Fibroblast of villous mesenchyme (primary cell): Measurements from ENCODE around the gene RPUSD2. TPM values are rescaled to one million over a fixed set of nuclear protein-coding genes. Genes with fewer than 3 reads are reported as not detected.

ENCODE experiments used
- DNase-seq: peaks from one replicate; pipeline ENCODE4 v3.0.0-alpha.2; 2010; ENCODE audit warnings: low read depth
- H3K4me3 ChIP-seq: 2 replicates; pipeline ENCODE4 v1.5.1; 2011; ENCODE audit warnings: low read depth, mild to moderate bottlenecking, low read length
- total RNA-seq: library from RNA; depleted of rRNA; stranded (reverse); fragments of >200 nt; gene quantifications from 2 replicates; pipeline ENCODE4 v1.2.3, GENCODE V29; 2012
- TF ChIP-seq, protein P1 (sequence below): IDR thresholded peaks from 2 replicates; pipeline ENCODE4 v1.5.1; 2012; ENCODE audit warnings: low read depth, mild to moderate bottlenecking, low read length; ENCODE audit not compliant: insufficient read depth

RPUSD2 gene
- total RNA-seq, 1 donor: 11.2 TPM

DNA sequence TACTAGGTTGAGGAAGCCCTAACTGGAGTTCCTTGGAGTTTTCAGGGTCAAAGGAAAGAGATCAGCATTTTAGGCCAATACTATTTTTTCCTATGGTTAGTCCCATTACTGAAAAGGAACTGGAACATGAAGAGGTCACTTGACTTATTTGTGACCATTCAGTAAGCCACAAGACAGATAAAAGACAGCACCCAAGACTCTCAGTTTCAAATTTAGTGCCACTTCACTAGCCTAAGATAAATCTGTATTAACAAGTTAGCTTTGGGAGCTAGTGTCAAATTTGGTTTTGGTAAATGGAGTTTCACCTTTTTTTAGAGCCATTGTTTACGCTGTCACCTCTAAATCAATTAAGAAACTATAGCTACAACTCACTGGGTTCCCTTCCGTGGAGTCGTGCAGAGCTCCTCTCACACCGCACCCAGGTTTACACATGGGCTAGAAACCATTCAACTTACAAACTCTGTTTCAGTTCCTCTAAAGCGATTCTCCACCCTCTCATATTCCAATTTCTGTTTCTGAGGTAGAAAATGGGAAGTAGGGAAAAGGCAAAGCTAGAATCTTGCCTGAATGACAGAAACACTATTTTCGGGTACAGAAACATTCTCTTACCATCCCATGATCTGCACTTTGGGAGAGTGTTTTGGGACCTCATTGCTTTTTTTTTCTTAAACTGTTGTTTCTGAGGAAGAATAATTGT lies 18.6 kb upstream of the RPUSD2 start:
- TF ChIP-seq, protein P1, sequence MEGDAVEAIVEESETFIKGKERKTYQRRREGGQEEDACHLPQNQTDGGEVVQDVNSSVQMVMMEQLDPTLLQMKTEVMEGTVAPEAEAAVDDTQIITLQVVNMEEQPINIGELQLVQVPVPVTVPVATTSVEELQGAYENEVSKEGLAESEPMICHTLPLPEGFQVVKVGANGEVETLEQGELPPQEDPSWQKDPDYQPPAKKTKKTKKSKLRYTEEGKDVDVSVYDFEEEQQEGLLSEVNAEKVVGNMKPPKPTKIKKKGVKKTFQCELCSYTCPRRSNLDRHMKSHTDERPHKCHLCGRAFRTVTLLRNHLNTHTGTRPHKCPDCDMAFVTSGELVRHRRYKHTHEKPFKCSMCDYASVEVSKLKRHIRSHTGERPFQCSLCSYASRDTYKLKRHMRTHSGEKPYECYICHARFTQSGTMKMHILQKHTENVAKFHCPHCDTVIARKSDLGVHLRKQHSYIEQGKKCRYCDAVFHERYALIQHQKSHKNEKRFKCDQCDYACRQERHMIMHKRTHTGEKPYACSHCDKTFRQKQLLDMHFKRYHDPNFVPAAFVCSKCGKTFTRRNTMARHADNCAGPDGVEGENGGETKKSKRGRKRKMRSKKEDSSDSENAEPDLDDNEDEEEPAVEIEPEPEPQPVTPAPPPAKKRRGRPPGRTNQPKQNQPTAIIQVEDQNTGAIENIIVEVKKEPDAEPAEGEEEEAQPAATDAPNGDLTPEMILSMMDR: no peak
- no peak for DNase-seq
- H3K4me3 ChIP-seq: no peak overlapping the region

DNA sequence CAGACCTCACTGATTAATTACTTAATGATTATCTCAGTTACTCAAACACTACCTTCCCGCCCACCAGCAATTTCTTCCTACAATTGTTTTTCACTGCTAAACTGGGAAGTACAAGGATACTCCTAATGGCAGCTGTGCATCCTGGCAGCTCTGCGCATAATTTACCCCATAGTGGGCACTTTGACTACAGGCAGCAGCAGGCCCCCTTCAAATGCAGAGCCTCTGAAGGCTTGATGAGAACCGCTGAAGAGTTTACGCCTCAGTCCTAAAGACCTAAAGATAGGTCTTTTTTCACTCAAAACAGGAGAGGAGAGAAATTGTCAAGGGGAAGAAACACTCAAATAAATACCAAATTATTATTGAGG lies 15.0 kb upstream of the RPUSD2 start:
- no peak overlapping the region for H3K4me3 ChIP-seq
- TF ChIP-seq, protein P1: no peak
- no peak for DNase-seq

DNA sequence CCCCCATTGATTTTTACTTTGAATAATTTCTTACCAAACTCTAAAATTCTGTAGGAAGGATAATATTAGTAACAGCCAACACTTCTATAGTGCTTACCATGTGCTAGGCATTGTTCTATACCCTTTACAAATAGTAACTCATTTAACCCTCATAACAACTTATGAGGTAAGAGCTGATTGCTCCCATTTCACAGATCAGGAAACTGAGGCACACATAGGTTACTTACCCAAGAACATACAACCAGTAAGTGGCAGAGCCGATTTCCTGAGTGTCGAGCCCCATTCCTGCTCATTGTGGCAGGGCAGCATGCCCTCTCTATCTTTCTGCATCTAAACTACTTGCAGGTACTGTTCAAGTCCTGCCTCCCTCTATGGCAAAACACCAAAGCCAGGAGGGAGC lies 13.2 kb upstream of the RPUSD2 start:
- no peak overlapping the region for H3K4me3 ChIP-seq
- TF ChIP-seq, protein P1: no peak
- no peak for DNase-seq

DNA sequence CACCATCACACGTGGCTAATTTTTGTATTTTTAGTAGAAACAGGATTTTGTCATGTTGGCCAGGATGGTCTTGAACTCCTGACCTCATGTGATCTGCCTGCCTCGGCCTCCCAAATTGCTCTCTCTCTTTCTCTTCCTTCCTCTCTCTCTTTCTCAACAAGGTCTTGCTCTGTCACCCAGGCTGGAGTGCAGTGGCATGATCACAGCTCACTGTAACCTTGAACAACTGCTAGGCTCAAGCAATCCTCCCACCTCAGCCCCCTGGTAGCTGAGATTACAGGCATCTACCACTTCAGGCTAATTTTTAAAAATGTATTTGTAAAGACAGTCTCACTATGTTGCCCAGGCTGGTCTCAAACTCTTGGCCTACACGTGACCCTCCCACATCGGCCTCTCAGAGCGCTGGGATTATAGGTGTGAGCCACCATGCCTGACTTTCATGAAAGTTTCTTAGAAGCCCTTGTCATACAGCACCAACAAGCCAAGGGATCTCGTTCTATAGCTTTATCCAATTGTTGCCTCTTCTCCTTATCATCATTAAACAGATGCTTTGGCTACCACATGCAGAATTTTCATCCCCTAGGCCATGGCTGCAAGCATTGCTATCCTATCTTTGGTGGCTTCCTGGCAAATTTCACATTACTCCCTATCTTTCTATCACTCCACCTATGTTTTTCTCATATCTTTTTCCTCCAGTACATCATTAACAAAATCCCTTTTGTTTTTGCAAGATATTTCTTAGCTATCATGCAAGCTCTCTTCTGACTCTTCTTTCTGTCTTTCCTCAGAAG lies 10.0 kb upstream of the RPUSD2 start:
- TF ChIP-seq, protein P1: no peak
- no peak for DNase-seq
- no peak overlapping the region for H3K4me3 ChIP-seq

DNA sequence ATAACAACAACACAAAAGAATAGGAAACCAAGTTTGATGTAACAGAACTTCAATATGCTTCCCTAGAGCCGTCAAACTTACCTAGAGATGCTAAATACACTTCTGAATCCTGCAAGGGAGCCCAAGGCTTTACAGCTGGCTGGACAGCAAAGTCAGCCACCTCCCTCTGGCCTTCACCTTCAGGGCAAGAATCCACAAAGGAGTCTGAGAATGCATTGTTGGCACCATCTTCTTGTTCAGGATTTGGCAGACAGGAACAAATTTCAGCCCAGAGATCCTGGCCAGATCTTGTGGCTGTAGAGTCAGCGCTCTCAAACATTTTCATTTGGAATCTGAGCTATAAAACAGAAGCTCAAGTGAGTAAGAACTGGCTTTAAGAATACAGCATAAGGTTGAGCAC lies 6.4 kb upstream of the RPUSD2 start:
- DNase-seq: no peak

DNA sequence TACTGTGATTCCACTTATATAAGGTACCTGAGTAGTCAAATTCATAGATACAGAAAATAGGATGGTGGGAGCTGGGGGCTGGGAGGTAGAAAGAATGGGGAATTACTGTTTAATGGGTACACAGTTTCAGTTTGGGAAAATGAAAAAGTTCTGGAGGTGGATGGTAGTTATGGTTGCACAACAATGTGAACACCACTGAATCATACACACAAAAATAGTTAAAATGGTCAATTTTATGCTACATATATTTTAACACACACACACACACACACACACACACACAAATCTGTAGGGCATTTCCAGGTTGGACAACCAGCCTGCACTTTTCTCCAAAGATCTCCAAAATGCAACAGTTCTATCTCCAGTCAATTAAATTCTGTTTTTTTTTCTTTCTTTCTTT lies 5.7 kb upstream of the RPUSD2 start:
- no peak overlapping the region for H3K4me3 ChIP-seq

More for the DNA sequence above, 6.4 kb upstream of the RPUSD2 start:
- no peak overlapping the region for H3K4me3 ChIP-seq
- TF ChIP-seq, protein P1: no peak

More for the DNA sequence above, 5.7 kb upstream of the RPUSD2 start:
- DNase-seq: no peak
- TF ChIP-seq, protein P1: no peak
